HL-60 (cell line): ENCODE data around the gene TRAPPC11.
"Not testable (repeated sequence)": the region's sequence is repeated elsewhere in the genome, so short reads cannot be mapped to it uniquely, and the experiment has no call there.

Source experiments
- DNase-seq, 2 experiments: peaks; one replicate each; pipeline ENCODE4 v3.0.0-alpha.2; 2010 to 2020; ENCODE audit warnings: low read depth in 1 of 2, low spot score in 1 of 2
- H3K27ac ChIP-seq: fragments of 250-450 bp; sonication (Bioruptor Pico); replicated peaks from 2 replicates; pipeline ENCODE4 v1.5.1; 2020; ENCODE audit warnings: mild to moderate bottlenecking, moderate library complexity
- H3K27me3 ChIP-seq: fragments of 250-450 bp; sonication (Bioruptor Pico); 2 replicates; pipeline ENCODE4 v1.5.1; 2021; ENCODE audit warnings: mild to moderate bottlenecking, moderate library complexity; ENCODE audit not compliant: insufficient read depth, poor library complexity, severe bottlenecking
- H3K4me3 ChIP-seq: replicated peaks from 2 replicates; pipeline ENCODE4 v1.5.1; 2011; ENCODE audit warnings: mild to moderate bottlenecking, control low read depth, low read length; ENCODE audit not compliant: insufficient read depth
- GABPA ChIP-seq: IDR thresholded peaks from 2 replicates; pipeline ENCODE4 v1.6.1; 2012; ENCODE audit warnings: low read depth
- POLR2AphosphoS5 ChIP-seq: IDR thresholded peaks from 2 replicates; pipeline ENCODE4 v1.6.1; 2012; ENCODE audit warnings: low read depth
- SPI1 ChIP-seq: IDR thresholded peaks from 2 replicates; pipeline ENCODE4 v1.6.1; 2012; ENCODE audit warnings: low read depth, mild to moderate bottlenecking, borderline replicate concordance
- TF ChIP-seq, protein P1 (sequence below): IDR thresholded peaks from 2 replicates; pipeline ENCODE4 v1.6.1; 2012; ENCODE audit warnings: low read depth; ENCODE audit not compliant: insufficient replicate concordance
- TF ChIP-seq, protein P2 (sequence below): IDR thresholded peaks from one replicate; pipeline ENCODE4 v1.5.1; 2011; ENCODE audit warnings: low read length, control low read depth, inconsistent platforms; ENCODE audit not compliant: insufficient read depth

Gene TRAPPC11

DNA sequence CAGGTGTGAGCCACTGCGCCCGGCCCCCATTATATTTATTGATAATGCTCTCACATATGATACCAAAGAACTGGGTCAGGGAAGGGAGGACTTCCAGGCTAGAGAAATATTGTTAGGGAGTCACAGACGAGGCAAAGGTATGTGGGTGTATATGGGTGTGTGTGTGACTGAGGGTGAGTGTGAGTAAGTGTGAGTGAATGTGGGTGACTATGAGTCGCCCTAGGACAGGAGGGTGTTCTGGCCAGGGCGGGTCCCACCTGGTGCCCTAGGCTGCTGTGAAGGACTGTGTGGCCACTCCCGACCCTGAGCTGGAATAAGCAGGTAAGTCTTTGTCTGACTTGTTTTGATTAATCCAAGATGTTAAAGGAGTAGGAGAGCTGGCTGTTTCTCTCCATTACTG, 34.5 kb upstream of the TRAPPC11 start:
- Histone ChIP-seq H3K27ac (no peak overlapping the region), H3K27me3 (no peaks in the 10 kb centered on the region), H3K4me3 (no peak overlapping the region)
- DNase-seq: no peak
- TF ChIP-seq POLR2AphosphoS5: no peak

DNA sequence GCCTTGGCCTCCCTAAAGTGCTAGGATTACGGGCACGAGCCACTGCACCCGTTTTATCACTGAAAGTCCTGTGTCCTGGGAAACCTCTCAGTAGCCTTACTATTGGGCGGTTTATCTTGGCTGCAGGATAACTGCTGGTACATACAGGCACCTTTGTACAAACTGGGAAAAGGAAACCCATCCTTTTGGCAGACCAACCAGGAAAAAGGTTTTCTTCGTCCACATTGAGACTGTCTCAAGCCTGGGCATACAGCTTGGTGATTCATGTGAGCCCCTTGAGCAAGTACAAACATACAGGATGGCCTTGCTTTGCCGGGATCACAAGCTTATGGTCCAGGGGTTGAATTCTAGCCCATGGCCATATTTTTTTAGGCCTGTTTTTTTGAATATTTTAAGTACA, 32.9 kb upstream of the TRAPPC11 start:
- no peak overlapping the region for H3K4me3 ChIP-seq
- TF ChIP-seq, protein P1, sequence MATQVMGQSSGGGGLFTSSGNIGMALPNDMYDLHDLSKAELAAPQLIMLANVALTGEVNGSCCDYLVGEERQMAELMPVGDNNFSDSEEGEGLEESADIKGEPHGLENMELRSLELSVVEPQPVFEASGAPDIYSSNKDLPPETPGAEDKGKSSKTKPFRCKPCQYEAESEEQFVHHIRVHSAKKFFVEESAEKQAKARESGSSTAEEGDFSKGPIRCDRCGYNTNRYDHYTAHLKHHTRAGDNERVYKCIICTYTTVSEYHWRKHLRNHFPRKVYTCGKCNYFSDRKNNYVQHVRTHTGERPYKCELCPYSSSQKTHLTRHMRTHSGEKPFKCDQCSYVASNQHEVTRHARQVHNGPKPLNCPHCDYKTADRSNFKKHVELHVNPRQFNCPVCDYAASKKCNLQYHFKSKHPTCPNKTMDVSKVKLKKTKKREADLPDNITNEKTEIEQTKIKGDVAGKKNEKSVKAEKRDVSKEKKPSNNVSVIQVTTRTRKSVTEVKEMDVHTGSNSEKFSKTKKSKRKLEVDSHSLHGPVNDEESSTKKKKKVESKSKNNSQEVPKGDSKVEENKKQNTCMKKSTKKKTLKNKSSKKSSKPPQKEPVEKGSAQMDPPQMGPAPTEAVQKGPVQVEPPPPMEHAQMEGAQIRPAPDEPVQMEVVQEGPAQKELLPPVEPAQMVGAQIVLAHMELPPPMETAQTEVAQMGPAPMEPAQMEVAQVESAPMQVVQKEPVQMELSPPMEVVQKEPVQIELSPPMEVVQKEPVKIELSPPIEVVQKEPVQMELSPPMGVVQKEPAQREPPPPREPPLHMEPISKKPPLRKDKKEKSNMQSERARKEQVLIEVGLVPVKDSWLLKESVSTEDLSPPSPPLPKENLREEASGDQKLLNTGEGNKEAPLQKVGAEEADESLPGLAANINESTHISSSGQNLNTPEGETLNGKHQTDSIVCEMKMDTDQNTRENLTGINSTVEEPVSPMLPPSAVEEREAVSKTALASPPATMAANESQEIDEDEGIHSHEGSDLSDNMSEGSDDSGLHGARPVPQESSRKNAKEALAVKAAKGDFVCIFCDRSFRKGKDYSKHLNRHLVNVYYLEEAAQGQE: no peak
- TF ChIP-seq GABPA: no peak
- TF ChIP-seq, protein P2, sequence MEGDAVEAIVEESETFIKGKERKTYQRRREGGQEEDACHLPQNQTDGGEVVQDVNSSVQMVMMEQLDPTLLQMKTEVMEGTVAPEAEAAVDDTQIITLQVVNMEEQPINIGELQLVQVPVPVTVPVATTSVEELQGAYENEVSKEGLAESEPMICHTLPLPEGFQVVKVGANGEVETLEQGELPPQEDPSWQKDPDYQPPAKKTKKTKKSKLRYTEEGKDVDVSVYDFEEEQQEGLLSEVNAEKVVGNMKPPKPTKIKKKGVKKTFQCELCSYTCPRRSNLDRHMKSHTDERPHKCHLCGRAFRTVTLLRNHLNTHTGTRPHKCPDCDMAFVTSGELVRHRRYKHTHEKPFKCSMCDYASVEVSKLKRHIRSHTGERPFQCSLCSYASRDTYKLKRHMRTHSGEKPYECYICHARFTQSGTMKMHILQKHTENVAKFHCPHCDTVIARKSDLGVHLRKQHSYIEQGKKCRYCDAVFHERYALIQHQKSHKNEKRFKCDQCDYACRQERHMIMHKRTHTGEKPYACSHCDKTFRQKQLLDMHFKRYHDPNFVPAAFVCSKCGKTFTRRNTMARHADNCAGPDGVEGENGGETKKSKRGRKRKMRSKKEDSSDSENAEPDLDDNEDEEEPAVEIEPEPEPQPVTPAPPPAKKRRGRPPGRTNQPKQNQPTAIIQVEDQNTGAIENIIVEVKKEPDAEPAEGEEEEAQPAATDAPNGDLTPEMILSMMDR: no peak
- no peak for TF ChIP-seq POLR2AphosphoS5
- no peak for TF ChIP-seq SPI1
- DNase-seq: no peak
- H3K27me3 ChIP-seq: no peaks in the 10 kb centered on the region
- no peak overlapping the region for H3K27ac ChIP-seq

DNA sequence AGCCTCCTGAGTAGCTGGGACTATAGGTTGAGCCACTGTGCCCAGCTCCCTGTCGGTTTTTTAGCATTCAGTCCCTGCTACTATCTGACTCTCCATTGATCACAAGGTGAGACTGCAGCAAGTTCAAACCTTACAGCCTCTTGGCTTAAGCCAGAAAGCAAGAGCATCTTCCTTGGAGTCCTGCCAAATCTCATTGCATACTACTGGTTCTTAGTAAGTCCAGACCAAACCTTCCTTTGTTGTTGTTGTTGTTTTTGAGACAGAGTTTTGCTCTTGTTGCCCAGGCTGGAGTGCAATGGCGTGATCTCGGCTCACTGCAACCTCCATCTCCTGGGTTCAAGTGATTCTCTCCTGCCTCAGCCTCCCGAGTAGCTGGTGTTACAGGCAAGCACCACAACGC, 31.8 kb upstream of the TRAPPC11 start:
- not testable (repeated sequence) for DNase-seq

DNA sequence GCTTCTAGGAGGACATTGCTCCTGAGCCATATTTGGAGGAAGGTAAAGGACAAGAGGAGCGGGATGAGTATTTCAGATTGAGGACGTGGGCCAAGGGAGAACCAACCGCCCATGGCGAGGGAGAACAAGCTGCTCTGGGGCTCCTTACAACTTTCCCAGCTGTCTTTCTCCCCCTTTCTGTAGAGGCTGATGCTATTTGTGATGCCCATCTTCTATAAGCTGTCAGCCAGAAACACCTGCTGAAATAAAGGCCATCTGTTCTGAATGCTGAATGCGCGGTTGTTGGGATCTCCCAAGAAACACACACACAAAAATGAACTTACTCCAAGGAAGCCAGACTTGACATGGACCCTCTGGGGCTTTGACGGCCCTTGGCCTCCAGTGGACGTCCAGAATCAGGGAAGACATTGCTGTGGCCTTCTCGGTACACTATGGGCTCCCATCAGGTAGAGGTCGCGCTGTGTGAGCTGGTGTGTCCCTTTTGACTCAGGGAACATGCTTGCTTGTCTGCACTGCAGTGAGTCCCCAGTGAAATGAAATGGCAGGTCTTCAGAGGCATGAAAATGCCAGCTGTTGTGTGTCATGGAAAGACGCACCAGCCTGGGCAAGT, 31.0 kb upstream of the TRAPPC11 start:
- no peak for TF ChIP-seq POLR2AphosphoS5
- TF ChIP-seq, protein P1: no peak
- TF ChIP-seq SPI1: no peak
- TF ChIP-seq, protein P2: no peak
- no peak for TF ChIP-seq GABPA
- Histone ChIP-seq H3K27ac (no peak overlapping the region), H3K4me3 (no peak overlapping the region), H3K27me3 (no peaks in the 10 kb centered on the region)
- no peak for DNase-seq

More for the DNA sequence above, 31.8 kb upstream of the TRAPPC11 start:
- not testable (repeated sequence) for H3K4me3 ChIP-seq, H3K27ac ChIP-seq, H3K27me3 ChIP-seq

DNA sequence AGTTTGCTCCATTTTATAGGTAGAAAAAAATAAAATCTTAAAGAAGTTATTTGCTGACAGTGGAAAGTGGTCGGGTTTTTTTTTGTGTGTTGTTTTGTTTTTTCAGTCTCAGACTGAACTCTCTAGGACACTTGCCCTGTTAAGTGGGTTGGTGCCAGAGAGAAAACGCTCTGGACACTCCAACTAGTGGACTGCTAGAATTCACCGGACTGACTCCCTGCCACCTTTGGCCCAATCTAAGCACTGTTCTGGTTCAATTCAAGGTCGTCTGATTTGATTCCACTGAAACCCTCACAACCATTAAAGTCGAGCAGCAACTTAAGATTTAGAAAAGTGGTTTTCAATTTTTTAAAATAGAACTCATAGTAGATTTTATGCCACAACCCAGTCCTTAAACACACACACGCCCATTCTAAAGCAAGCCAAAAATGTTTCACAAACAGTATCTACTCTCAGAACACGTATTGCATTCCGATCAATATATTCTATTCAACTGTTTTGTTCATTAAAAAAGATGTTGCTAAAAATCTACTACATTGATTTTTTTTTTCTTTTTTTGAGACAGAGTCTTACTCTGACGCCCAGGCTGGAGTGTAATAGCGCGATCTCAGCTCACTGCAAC, 27.4 kb upstream of the TRAPPC11 start:
- DNase-seq: no peak
- Histone ChIP-seq H3K4me3 (no peak overlapping the region), H3K27ac (no peak overlapping the region), H3K27me3 (no peaks in the 10 kb centered on the region)
- TF ChIP-seq, protein P2: no peak
- no peak for TF ChIP-seq SPI1
